ENCODE data around the gene GARIN5A. TPM values are rescaled to one million over a fixed set of nuclear protein-coding genes. Genes with fewer than 3 reads are reported as not detected.
A peak's percentile ranks its signal among the peaks of the same experiment; 100 is the strongest.

GARIN5A gene
- total and polyA plus RNA-seq, 9 of the 15 experiments (the other 6 are each of a cell fraction or from before 2014, with no cell fraction given): 0.10 to 0.82 (median 0.23) TPM; not detected in 2

GRCh38 chr19:50432221-50433028, 44.2 kb downstream of the GARIN5A start, which contains the start of gene MYBPC2 (continued):
- TF ChIP-seq E2F5 (CRISPR knock-in tag; IDR thresholded peaks at IDR 0.05) (no peak), ZNF282 (CRISPR knock-in tag; IDR thresholded peaks at IDR 0.05) (no peak), ZNF780A (CRISPR knock-in tag; IDR thresholded peaks at IDR 0.05) (no peak), RAD51 (IDR thresholded peaks at IDR 0.05; ENCODE audit: borderline replicate concordance, low read depth) (no peak), LEF1 (IDR thresholded peaks at IDR 0.05) (no peak)

- peak; percentile 97 for ATAC-seq
- Histone ChIP-seq H3K4me1 (replicated peaks in 1 of 2; ENCODE audit: control insufficient read depth in 2 of 2, insufficient read depth in 2 of 2, low read length in 2 of 2) (peaks cover 12 to 54% of the 10 kb centered on the region in 2 experiments; a peak in 4 of 5 replicates), H3K4me3 (peak overlapping the region; percentile 53), H3K27ac (ENCODE audit: extremely low read depth, low read depth, low read length) (peak overlapping the region; percentile 41; the same call in 2 of the 3 replicates), H2AFZ (ENCODE audit: low read depth, low read length) (peak overlapping the region; percentile 93), H3K9ac (ENCODE audit: insufficient read depth in 1 of 2, low read depth in 2 of 2, low read length in 2 of 2) (peak overlapping the region; percentile 68 to 88), H3K9me1 (ENCODE audit: control insufficient read depth, insufficient read depth, low read length) (no peaks in the 10 kb centered on the region), H3K36me3 (ENCODE audit: control insufficient read depth, insufficient read depth, low read length) (no peaks in the 10 kb centered on the region), H4K20me1 (replicated peaks; ENCODE audit: control insufficient read depth, insufficient read depth, low read length) (no peaks in the 10 kb centered on the region), H3K79me2 (ENCODE audit: control insufficient read depth, insufficient read depth, low read length) (no peaks in the 10 kb centered on the region), H3K27me3 (ENCODE audit: control insufficient read depth in 2 of 2, insufficient read depth in 2 of 2, low read length in 2 of 2) (peaks cover 0 to 3% of the 10 kb centered on the region in 2 experiments; a peak in 1 of 5 replicates), H3K9me3 (replicated peaks; ENCODE audit: control insufficient read depth, insufficient read depth, low read depth, low read length) (no peaks in the 10 kb centered on the region), H3K4me2 (ENCODE audit: insufficient read depth, low read length) (peak overlapping the region; percentile 85)
- ChIA-PET CTCF (ENCODE audit: low intra/inter-chr PET ratio) (interaction anchor here (0.6 kb wide), 1 partner anchor 48 kb away, joined by 3 read pairs; no protein-coding TSS in a partner anchor), POLR2A (interaction anchor here (0.6 to 1.1 kb wide), 3 partner anchors 13 to 124 kb away, joined by 3 read pairs; no protein-coding TSS in a partner anchor)
- in situ Hi-C loops (cut with MboI) (no loop called here), intact Hi-C loops (cut with micrococcal nuclease) (no loop called here)
- peak; percentile 86 to 96 (median 95) for DNase-seq (ENCODE audit: extremely low read depth in 1 of 4, low spot score in 3 of 4)
- WGBS (ENCODE audit: insufficient coverage, low coverage, missing lambda C conversion rate): 7% methylated on average over 26 of the region's 54 CpGs
- peak; percentile 96 for FAIRE-seq
- BruUV-seq (replicated peaks): TSS peak; percentile 97
- TF ChIP-seq MBD2 (IDR thresholded peaks at IDR 0.05; ENCODE audit: borderline replicate concordance, low read depth): 0 out of 2 replicates have a peak, but pooled peaks have one; percentile 46
- peak; percentile 66 for TF ChIP-seq KHSRP (IDR thresholded peaks at IDR 0.05)
- TF ChIP-seq FOS (IDR thresholded peaks at IDR 0.05; ENCODE audit: extremely low read depth, insufficient read length): peak; percentile 73
- no peak for TF ChIP-seq ZNF134 (CRISPR knock-in tag; conservative IDR thresholded peaks at IDR 0.05)
- peak; percentile 42 for TF ChIP-seq FIP1L1 (IDR thresholded peaks at IDR 0.05; ENCODE audit: low read depth, low read length, poor library complexity, severe bottlenecking)
- TF ChIP-seq ZNF740 (CRISPR knock-in tag; IDR thresholded peaks at IDR 0.05): peak; percentile 60; the same call in 1 of the 2 replicates
- TF ChIP-seq ZNF740 (tag; IDR thresholded peaks at IDR 0.05): no peak
- TF ChIP-seq SPI1 (IDR thresholded peaks at IDR 0.05; ENCODE audit: borderline replicate concordance, low read depth, low read length): 0 out of 2 replicates have a peak, but pooled peaks have one; percentile 24
- TF ChIP-seq ETV1 (tag; conservative IDR thresholded peaks at IDR 0.05; ENCODE audit: low read depth): no peak
- TF ChIP-seq YBX1 (IDR thresholded peaks at IDR 0.05): no peak
- TF ChIP-seq THRAP3 (IDR thresholded peaks at IDR 0.05; ENCODE audit: borderline replicate concordance): no peak
- TF ChIP-seq TFAP4 (CRISPR knock-in tag; IDR thresholded peaks at IDR 0.05; ENCODE audit: borderline replicate concordance): peak; percentile 64; the same call in 1 of the 2 replicates
These were observed 45.1 kb downstream of the GARIN5A start for GRCh38 chr19:50431343-50432220.
